CD14-positive monocyte (primary cell): ENCODE measurements around the gene PEAK1. TPM values are rescaled to one million over a fixed set of nuclear protein-coding genes. Genes with fewer than 3 reads are reported as not detected.

Experiments used
- DNase-seq, 3 donors: peaks; one replicate each; pipeline ENCODE4 v3.0.0-alpha.2; 2011 to 2022
- H2AFZ ChIP-seq: 2 replicates; pipeline ENCODE4 v1.6.0; 2012; ENCODE audit warnings: mild to moderate bottlenecking, low read depth, low read length, inconsistent platforms; ENCODE audit not compliant: insufficient read depth, poor library complexity, severe bottlenecking
- H3K27ac ChIP-seq, 2 donors: 1 replicate in 1 of 2; 2 replicates in 1 of 2; pipeline ENCODE4 v1.5.1; 2012 to 2013; ENCODE audit warnings: low read length in 2 of 2, control low read depth in 1 of 2, inconsistent platforms in 1 of 2, low read depth in 1 of 2, mild to moderate bottlenecking in 1 of 2
- H3K27me3 ChIP-seq, 2 donors: one replicate each; pipeline versions ENCODE4 v1.6.0 to v1.6.1; 2011 to 2013; ENCODE audit warnings: low read length in 2 of 2; ENCODE audit not compliant: control insufficient read depth in 2 of 2, insufficient read depth in 2 of 2
- H3K36me3 ChIP-seq, 2 donors: replicated peaks in 1 of 2; 1 replicate in 1 of 2; 2 replicates in 1 of 2; pipeline versions ENCODE4 v1.5.1 to v1.6.1; 2012 to 2013; ENCODE audit warnings: low read length in 2 of 2, control low read depth in 1 of 2, inconsistent platforms in 1 of 2, mild to moderate bottlenecking in 1 of 2; ENCODE audit not compliant: insufficient read depth in 2 of 2, control insufficient read depth in 1 of 2
- H3K4me1 ChIP-seq, 2 donors: 1 replicate in 1 of 2; 2 replicates in 1 of 2; pipeline versions ENCODE4 v1.5.1 to v1.6.1; 2012 to 2013; ENCODE audit warnings: low read length in 2 of 2, control low read depth in 1 of 2, inconsistent platforms in 1 of 2, mild to moderate bottlenecking in 1 of 2, moderate library complexity in 1 of 2; ENCODE audit not compliant: insufficient read depth in 2 of 2, control insufficient read depth in 1 of 2
- H3K4me2 ChIP-seq: replicated peaks from 2 replicates; pipeline ENCODE3; 2012; ENCODE audit warnings: low read length, moderate library complexity, mild to moderate bottlenecking; ENCODE audit not compliant: poor library complexity, severe bottlenecking; ENCODE audit errors: extremely low read depth
- H3K4me3 ChIP-seq, 3 experiments: fragments of 200-600 bp in 1 of 3; sonication (generic) in 1 of 3; replicated peaks in 1 of 3; 1 replicate in 2 of 3; 2 replicates in 1 of 3; pipeline ENCODE4 v1.5.1; 2011 to 2013; ENCODE audit warnings: low read length in 3 of 3, mild to moderate bottlenecking in 3 of 3, control low read depth in 2 of 3, low read depth in 2 of 3, inconsistent platforms in 1 of 3, moderate library complexity in 1 of 3
- H3K79me2 ChIP-seq: 2 replicates; pipeline ENCODE4 v1.6.0; 2012; ENCODE audit warnings: mild to moderate bottlenecking, control low read depth, inconsistent platforms, low read length, moderate library complexity; ENCODE audit not compliant: insufficient read depth
- H3K9ac ChIP-seq: 2 replicates; pipeline ENCODE4 v1.6.0; 2017; ENCODE audit warnings: low read length, mild to moderate bottlenecking; ENCODE audit not compliant: insufficient read depth, poor library complexity, severe bottlenecking
- H3K9me3 ChIP-seq, 2 donors: replicated peaks in 1 of 2; 1 replicate in 1 of 2; 2 replicates in 1 of 2; pipeline versions ENCODE4 v1.5.1 to v1.6.1; 2012 to 2013; ENCODE audit warnings: low read length in 2 of 2, control low read depth in 1 of 2; ENCODE audit not compliant: control insufficient read depth in 1 of 2, insufficient read depth in 1 of 2
- H4K20me1 ChIP-seq: 2 replicates; pipeline ENCODE4 v1.6.0; 2012; ENCODE audit warnings: mild to moderate bottlenecking, low read length, control low read depth, moderate library complexity; ENCODE audit not compliant: insufficient read depth
- H3K27ac Mint-ChIP-seq, 7 donors: one replicate each; pipeline ENCODE4 v1.8.0; 2020; ENCODE audit warnings: mild to moderate bottlenecking in 7 of 7, mixed read lengths in 7 of 7, moderate library complexity in 6 of 7, inconsistent platforms in 2 of 7
- H3K27me3 Mint-ChIP-seq, 3 donors: one replicate each; pipeline ENCODE4 v1.8.0; 2021 to 2022; ENCODE audit warnings: low read depth in 3 of 3, mild to moderate bottlenecking in 3 of 3, mixed read lengths in 3 of 3, moderate library complexity in 3 of 3, inconsistent platforms in 1 of 3
- H3K36me3 Mint-ChIP-seq, 2 donors: one replicate each; pipeline ENCODE4 v1.8.0; 2020; ENCODE audit warnings: mixed read lengths in 2 of 2, inconsistent platforms in 1 of 2, mild to moderate bottlenecking in 1 of 2
- H3K4me1 Mint-ChIP-seq: one replicate; pipeline ENCODE4 v1.8.0; 2020; ENCODE audit warnings: mild to moderate bottlenecking, mixed read lengths
- H3K4me3 Mint-ChIP-seq, 2 donors: one replicate each; pipeline ENCODE4 v1.8.0; 2020; ENCODE audit warnings: mild to moderate bottlenecking in 2 of 2, mixed read lengths in 2 of 2, moderate library complexity in 1 of 2
- H3K9me3 Mint-ChIP-seq, 7 donors: one replicate each; pipeline ENCODE4 v1.8.0; 2020 to 2022; ENCODE audit warnings: mixed read lengths in 7 of 7, mild to moderate bottlenecking in 6 of 7, moderate library complexity in 6 of 7, inconsistent platforms in 2 of 7
- CTCF ChIP-seq: fragments of 200-600 bp; IDR thresholded peaks from one replicate; pipeline ENCODE4 v1.8.0; 2022; ENCODE audit warnings: antibody characterized with exemption, mild to moderate bottlenecking
- WGBS: methylation state at CpG from one replicate; pipeline ENCODE4 v1.1.5; 2013; ENCODE audit warnings: missing lambda C conversion rate; ENCODE audit not compliant: insufficient coverage; 5-methylcytosine and 5-hydroxymethylcytosine counted together
- intact Hi-C, 2 donors: fragments of 100-400 bp; cut with micrococcal nuclease; formaldehyde crosslinking; loops; one replicate each; pipeline versions ENCODE4 v1.15.0 to v1.15.1; 2023
- polyA plus RNA-seq, 3 donors: library from polyadenylated mRNA; depleted of rRNA in 1 of 3; unstranded in 2 of 3; stranded (reverse) in 1 of 3; fragments of 300-500 nt in 2 of 3; fragments of >200 nt in 1 of 3; fragmentation: Illumina TruSeq in 2 of 3; gene quantifications; 1 replicate in 2 of 3; 2 replicates in 1 of 3; pipeline ENCODE4 v1.2.3, GENCODE V29; 2012 to 2021

The PEAK1 gene
- polyA plus RNA-seq, 3 donors, result 0.85 to 8.7 (median 1.1) TPM

DNA sequence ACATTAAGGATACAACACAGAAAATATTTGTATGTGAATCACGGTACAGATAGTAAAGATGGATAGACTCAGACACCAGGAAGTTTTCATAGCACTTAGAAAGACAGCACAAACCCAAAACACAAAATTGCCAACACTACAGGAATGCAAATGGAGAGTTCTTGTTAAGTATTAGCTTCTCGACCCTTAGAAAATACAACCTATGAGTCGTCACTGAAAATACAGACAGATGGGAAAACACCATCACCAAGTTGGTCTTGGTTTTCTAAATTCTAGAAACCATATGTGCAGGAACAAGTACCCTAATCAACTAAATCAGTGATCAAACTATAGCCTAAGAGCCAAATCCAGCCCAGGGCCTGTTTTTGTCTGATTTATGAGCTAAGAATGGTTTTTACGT is 50.7 kb downstream of the PEAK1 start:
- no peak overlapping the region for H3K9ac ChIP-seq
- H3K4me1 ChIP-seq, result no peaks in the 10 kb centered on the region
- H4K20me1 ChIP-seq, result peaks cover 4% of the 10 kb centered on the region
- no peaks in the 10 kb centered on the region for H3K9me3 ChIP-seq
- H3K27me3 Mint-ChIP-seq, result peaks cover 0 to 2% (median 0%) of the 10 kb centered on the region in 3 donors
- H3K27ac ChIP-seq, result no peak overlapping the region
- no peaks in the 10 kb centered on the region for H3K36me3 Mint-ChIP-seq
- TF ChIP-seq CTCF, result no peak
- no CpG with 5 or more reads among the region's 4 CpGs for WGBS
- H3K9me3 Mint-ChIP-seq, result peaks cover 0 to 5% (median 0%) of the 10 kb centered on the region in 7 donors
- H2AFZ ChIP-seq, result no peak overlapping the region
- DNase-seq, result no peak
- H3K79me2 ChIP-seq, result no peaks in the 10 kb centered on the region
- intact Hi-C loops, result no loop called here
- no peak overlapping the region for H3K4me2 ChIP-seq
- H3K27ac Mint-ChIP-seq, result no peak overlapping the region
- no peak overlapping the region for H3K4me3 Mint-ChIP-seq
- no peak overlapping the region for H3K4me3 ChIP-seq
- no peaks in the 10 kb centered on the region for H3K4me1 Mint-ChIP-seq
- H3K36me3 ChIP-seq, result no peaks in the 10 kb centered on the region
- no peaks in the 10 kb centered on the region for H3K27me3 ChIP-seq

DNA sequence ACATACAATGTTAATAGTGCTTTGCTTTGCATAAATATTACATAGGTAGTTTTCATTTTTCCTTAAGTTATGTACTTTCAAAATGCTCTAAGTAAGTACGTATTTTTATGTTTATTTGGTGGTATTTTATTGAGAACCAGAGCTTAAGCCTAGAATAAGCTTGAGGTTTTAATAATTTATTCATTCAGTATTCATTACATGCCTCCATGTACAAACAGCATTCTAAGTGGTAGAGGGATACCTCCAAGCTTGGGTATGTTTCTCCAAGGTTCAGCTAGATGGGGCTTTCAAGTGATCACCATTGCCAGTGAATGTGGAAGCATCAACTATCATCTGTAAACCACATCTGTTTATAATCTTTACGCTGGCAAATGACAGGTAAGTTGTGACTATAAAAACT is 52.3 kb downstream of the PEAK1 start:
- no peak overlapping the region for H3K9ac ChIP-seq
- DNase-seq, result no peak
- H3K36me3 ChIP-seq, result peaks cover 0 to 7% of the 10 kb centered on the region in 2 donors
- Mint-ChIP-seq H3K4me3 (no peak overlapping the region), H3K4me1 (no peaks in the 10 kb centered on the region), H3K27ac (no peak overlapping the region), H3K27me3 (peaks cover 0 to 2% (median 0%) of the 10 kb centered on the region in 3 donors), H3K9me3 (peaks cover 0 to 3% (median 0%) of the 10 kb centered on the region in 7 donors), H3K36me3 (peaks cover 7 to 8% of the 10 kb centered on the region in 2 donors)
- no peak overlapping the region for H3K4me3 ChIP-seq
- TF ChIP-seq CTCF, result no peak
- H3K4me2 ChIP-seq, result no peak overlapping the region
- no peaks in the 10 kb centered on the region for H3K4me1 ChIP-seq
- no peak overlapping the region for H2AFZ ChIP-seq
- no CpG with 5 or more reads among the region's 2 CpGs for WGBS
- intact Hi-C loops, result no loop called here
- H3K27ac ChIP-seq, result no peak overlapping the region
- H3K79me2 ChIP-seq, result no peaks in the 10 kb centered on the region
- peaks cover 4% of the 10 kb centered on the region for H4K20me1 ChIP-seq
- H3K27me3 ChIP-seq, result no peaks in the 10 kb centered on the region
- no peaks in the 10 kb centered on the region for H3K9me3 ChIP-seq
